Measurements from ENCODE around the gene CRIP3. TPM values are rescaled to one million over a fixed set of nuclear protein-coding genes. Genes with fewer than 3 reads are reported as not detected.

The CRIP3 gene
- total RNA-seq, 3 donors from 2014 or later (not counting 1 experiment from before 2014, with no cell fraction given), result 3.6 to 5.3 (median 4.3) TPM

DNA sequence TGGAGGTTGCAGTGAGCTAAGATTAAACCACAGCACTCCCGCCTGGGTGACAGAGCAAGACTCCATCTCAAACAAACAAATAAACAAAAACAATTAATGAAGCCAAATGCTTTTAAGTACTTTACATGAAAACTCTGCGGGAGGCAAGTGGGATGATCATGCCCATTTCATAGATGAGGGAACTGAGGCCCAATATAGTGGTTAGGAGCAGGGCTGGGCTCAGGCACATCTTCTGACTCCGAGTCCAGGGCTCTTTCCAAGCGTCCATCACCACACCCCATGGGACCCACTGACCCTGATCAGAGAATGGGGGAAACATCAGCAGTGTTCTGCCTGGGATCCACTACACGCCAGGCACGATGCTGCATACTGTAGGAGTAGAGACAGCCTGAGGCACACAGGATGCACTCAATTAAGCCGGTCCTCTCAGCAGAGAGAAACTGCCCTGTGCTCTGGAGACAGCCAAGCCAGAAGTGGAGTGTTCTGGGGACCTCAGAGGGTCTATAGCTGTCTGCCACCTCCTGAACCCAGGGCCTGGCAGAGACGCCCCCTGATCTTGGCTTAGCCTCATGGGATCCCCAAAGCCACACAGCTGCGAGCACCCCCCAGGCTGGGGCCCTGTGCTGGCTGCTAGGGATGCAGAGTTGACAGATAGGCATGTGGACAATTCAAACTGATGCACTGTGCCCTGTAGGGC lies 51.8 kb downstream of the CRIP3 start:
- TF ChIP-seq, protein P1, sequence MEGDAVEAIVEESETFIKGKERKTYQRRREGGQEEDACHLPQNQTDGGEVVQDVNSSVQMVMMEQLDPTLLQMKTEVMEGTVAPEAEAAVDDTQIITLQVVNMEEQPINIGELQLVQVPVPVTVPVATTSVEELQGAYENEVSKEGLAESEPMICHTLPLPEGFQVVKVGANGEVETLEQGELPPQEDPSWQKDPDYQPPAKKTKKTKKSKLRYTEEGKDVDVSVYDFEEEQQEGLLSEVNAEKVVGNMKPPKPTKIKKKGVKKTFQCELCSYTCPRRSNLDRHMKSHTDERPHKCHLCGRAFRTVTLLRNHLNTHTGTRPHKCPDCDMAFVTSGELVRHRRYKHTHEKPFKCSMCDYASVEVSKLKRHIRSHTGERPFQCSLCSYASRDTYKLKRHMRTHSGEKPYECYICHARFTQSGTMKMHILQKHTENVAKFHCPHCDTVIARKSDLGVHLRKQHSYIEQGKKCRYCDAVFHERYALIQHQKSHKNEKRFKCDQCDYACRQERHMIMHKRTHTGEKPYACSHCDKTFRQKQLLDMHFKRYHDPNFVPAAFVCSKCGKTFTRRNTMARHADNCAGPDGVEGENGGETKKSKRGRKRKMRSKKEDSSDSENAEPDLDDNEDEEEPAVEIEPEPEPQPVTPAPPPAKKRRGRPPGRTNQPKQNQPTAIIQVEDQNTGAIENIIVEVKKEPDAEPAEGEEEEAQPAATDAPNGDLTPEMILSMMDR (IDR thresholded peaks at IDR 0.05), result no peak
- no peaks in the 10 kb centered on the region for H3K36me3 Mint-ChIP-seq
- H3K4me3 ChIP-seq (ENCODE audit: low read length), result no peak overlapping the region
- no peak overlapping the region for H3K27ac ChIP-seq (ENCODE audit: low read length)
- H3K9me3 Mint-ChIP-seq, result no peaks in the 10 kb centered on the region
- no peak for DNase-seq
- ATAC-seq, result no peak
- H3K36me3 ChIP-seq (ENCODE audit: control insufficient read depth, insufficient read depth, low read length), result no peaks in the 10 kb centered on the region
- no peaks in the 10 kb centered on the region for H3K4me1 ChIP-seq (ENCODE audit: control insufficient read depth, insufficient read depth, low read length)
- 94% methylated on average over 9 of the region's 9 CpGs for WGBS (ENCODE audit: insufficient coverage)
- H3K4me3 Mint-ChIP-seq, result no peak overlapping the region
- no peaks in the 10 kb centered on the region for H3K4me1 Mint-ChIP-seq
- intact Hi-C loops (cut with micrococcal nuclease), result no loop called here
- no peaks in the 10 kb centered on the region for H3K27me3 ChIP-seq (ENCODE audit: control insufficient read depth, insufficient read depth, low read length)
- peaks cover 3 to 9% of the 10 kb centered on the region in 2 donors for H3K27me3 Mint-ChIP-seq (ENCODE audit: low read depth in 2 of 2)
- H3K27ac Mint-ChIP-seq, result no peak overlapping the region
- no peaks in the 10 kb centered on the region for H3K9me3 ChIP-seq (ENCODE audit: control insufficient read depth, insufficient read depth, low read length)

Other genes starting within 250 kb of the CRIP3 start
- 10 to 100 TPM; 33.4 to 38.4 (median 33.9) TPM for gene MRPL2, start 249.4 kb downstream of the CRIP3 start, total RNA-seq
- 10 to 100 TPM; 35.9 to 39.4 (median 37.4) TPM for gene KLC4, start 249.2 kb downstream of the CRIP3 start, total RNA-seq
- 1 to 10 TPM; 1.7 to 5.6 (median 2.8) TPM for gene PTK7, start 232.5 kb downstream of the CRIP3 start, total RNA-seq
- gene SRF, start 137.6 kb downstream of the CRIP3 start, total RNA-seq, result 10 to 100 TPM; 31.6 to 33.0 (median 32.0) TPM
- gene CUL9, start 126.6 kb downstream of the CRIP3 start, total RNA-seq, result 10 to 100 TPM; 73.1 to 85.7 (median 73.9) TPM
- 10 to 100 TPM in 1 of 3 donors, 1 to 10 TPM in 2; 6.1 to 10.2 (median 8.0) TPM for gene DNPH1, start 79.3 kb downstream of the CRIP3 start, total RNA-seq
- under 1 TPM in 1 of 3 donors, not detected in 2; 0.07 TPM for gene TTBK1, start 65.3 kb downstream of the CRIP3 start, total RNA-seq
- not detected for gene SLC22A7, start 10.6 kb downstream of the CRIP3 start, total RNA-seq
- 10 to 100 TPM; 34.6 to 45.9 (median 43.0) TPM for gene ZNF318, start 60.8 kb upstream of the CRIP3 start, total RNA-seq
- gene ABCC10, start 118.7 kb upstream of the CRIP3 start, total RNA-seq, result 10 to 100 TPM; 74.6 to 90.5 (median 81.9) TPM
- not detected for gene DLK2, start 146.7 kb upstream of the CRIP3 start, total RNA-seq
- gene TJAP1, start 168.7 kb upstream of the CRIP3 start, total RNA-seq, result 10 to 100 TPM; 26.7 to 33.8 (median 29.9) TPM
- under 1 TPM; 0.24 to 0.68 (median 0.45) TPM for gene LRRC73, start 201.5 kb upstream of the CRIP3 start, total RNA-seq
- 10 to 100 TPM; 59.3 to 78.4 (median 70.0) TPM for gene YIPF3, start 208.1 kb upstream of the CRIP3 start, total RNA-seq
- gene POLR1C, start 208.3 kb upstream of the CRIP3 start, total RNA-seq, result 10 to 100 TPM; 22.3 to 29.3 (median 25.8) TPM